Stomach (tissue), 4 donors: ENCODE measurements around the gene CIRBP.
A peak's percentile ranks its signal among the peaks of the same experiment; 100 is the strongest.

Experiments used
- CTCF ChIP-seq, 7 experiments: fragments of 450-650 bp in 4 of 7; fragments of 200-600 bp in 3 of 7; sonication (generic) in 3 of 7; IDR thresholded peaks; one replicate each; pipeline ENCODE4 v1.5.1; 2016 to 2019; ENCODE audit warnings: antibody characterized with exemption in 7 of 7, control low read depth in 2 of 7, mild to moderate bottlenecking in 1 of 7
- POLR2A ChIP-seq, 4 donors: fragments of 450-650 bp; IDR thresholded peaks; one replicate each; pipeline ENCODE4 v1.6.1; 2016; ENCODE audit warnings: antibody characterized with exemption in 4 of 4, control low read depth in 2 of 4, mild to moderate bottlenecking in 1 of 4, moderate library complexity in 1 of 4

GRCh38 chr19:1243768-1244692 lies 25.1 kb upstream of the CIRBP start:
- peak in 6 of 7 experiments; percentile 19 to 97 (median 94) for TF ChIP-seq CTCF (IDR thresholded peaks at IDR 0.05)
- no peak for TF ChIP-seq POLR2A (IDR thresholded peaks at IDR 0.05)
